MG63 (cell line): Measurements from ENCODE around the gene MYO5C. TPM values are rescaled to one million over a fixed set of nuclear protein-coding genes. Genes with fewer than 3 reads are reported as not detected.

Experiments
- DNase-seq: peaks from one replicate; pipeline ENCODE4 v3.0.0-alpha.2; 2020
- H3K27me3 ChIP-seq: fragments of 250-450 bp; sonication (Bioruptor Pico); 2 replicates; pipeline ENCODE4 v1.5.1; 2020; ENCODE audit warnings: mild to moderate bottlenecking, moderate library complexity
- H3K36me3 ChIP-seq: fragments of 250-450 bp; sonication (Bioruptor Pico); 2 replicates; pipeline ENCODE4 v1.5.1; 2020; ENCODE audit warnings: mild to moderate bottlenecking, moderate library complexity
- H3K4me3 ChIP-seq: fragments of 250-450 bp; sonication (Bioruptor Pico); 2 replicates; pipeline ENCODE4 v1.5.1; 2020; ENCODE audit warnings: mild to moderate bottlenecking, moderate library complexity
- H3K9me3 ChIP-seq: fragments of 250-450 bp; sonication (Bioruptor Pico); 2 replicates; pipeline ENCODE4 v1.5.1; 2020; ENCODE audit warnings: mild to moderate bottlenecking, moderate library complexity
- total RNA-seq: library from RNA; depleted of rRNA; stranded (reverse); fragments of >200 nt; shearing (Covaris generic); gene quantifications from 2 replicates; pipeline ENCODE4 v1.2.3, GENCODE V29; 2014; ENCODE audit warnings: low replicate concordance

The MYO5C gene
- total RNA-seq, 1 experiment from 2014 or later, result not detected

DNA sequence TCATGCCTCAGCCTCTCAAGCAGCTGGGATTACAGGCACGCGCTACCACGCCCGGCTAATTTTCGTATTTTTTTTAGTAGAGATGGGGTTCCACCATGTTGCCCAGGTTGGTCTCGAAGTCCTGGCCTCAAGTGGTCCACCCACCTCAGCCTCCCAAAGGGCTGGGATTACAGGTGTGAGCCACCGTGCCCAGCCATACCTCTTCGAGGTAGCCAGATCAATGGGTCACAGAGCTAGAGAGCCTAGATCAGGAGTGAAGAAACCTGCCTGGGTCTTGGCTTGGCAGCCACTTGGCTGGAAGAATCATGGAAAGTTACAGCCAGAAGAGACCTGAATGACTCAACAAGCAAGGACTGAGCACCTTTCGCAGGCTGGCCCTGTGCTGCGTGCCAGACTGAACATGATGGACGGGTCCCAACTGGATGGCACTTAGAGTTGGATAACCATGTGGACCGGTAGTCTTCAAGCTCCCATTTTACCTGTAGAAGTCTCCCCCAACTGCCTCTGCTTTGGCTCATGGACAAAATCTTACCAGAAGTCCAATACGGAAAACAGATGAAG is 134.1 kb downstream of the MYO5C start:
- no peaks in the 10 kb centered on the region for H3K36me3 ChIP-seq
- no peak for DNase-seq
- no peaks in the 10 kb centered on the region for H3K27me3 ChIP-seq
- H3K4me3 ChIP-seq, result no peak overlapping the region
- H3K9me3 ChIP-seq, result no peaks in the 10 kb centered on the region

DNA sequence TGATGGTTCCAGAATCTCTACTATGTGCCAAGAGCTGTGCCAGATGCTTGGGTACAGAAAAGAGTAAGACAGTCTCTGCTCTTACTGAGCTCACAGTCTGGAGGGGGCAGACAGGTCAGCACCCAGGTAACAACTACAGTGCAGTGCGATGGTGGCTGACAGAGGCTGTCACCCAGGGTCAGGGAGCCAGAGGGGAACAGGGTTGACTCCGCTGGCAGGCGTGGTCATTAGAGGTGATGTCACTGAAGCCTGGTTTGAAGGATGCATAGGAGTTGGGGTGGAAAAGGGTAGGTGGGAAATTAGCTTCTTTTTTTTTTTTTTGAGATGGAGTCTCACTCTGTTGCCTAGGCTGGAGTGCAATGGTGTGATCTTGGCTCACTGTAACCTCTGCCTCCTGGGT is 136.0 kb downstream of the MYO5C start:
- Histone ChIP-seq H3K4me3 (no peak overlapping the region), H3K36me3 (no peaks in the 10 kb centered on the region), H3K9me3 (no peaks in the 10 kb centered on the region), H3K27me3 (no peaks in the 10 kb centered on the region)
- no peak for DNase-seq

DNA sequence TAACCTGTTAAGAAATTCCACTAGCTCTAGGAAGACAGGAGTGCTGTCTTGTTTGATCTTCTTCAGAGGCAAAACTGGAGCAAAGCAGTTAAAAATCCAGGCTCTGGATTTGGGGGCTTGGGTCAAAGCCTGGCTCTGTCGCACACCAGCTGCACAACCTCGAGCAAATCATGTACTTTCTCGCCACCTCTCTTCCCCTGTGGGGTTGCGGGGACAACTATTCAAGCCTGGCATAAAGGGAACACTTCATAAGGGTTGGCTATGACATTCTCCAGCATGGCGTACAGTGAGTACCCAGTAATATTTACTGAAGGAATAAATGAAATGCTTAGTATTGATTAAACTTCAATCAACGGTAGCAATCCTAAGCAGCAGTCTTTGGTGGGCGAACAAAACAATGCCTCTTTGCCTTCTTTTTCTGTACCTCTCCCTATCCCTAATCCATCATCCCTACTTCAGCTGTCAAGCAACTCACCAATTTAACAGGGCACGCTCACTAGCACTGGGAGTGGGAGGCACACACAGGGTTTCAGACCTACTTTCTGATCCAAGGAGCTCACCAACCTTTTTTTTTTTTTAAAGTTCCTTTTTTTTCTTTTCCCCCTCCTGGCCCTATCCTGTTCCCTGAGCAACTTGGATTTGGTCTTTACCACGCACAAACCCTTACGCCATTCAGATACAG is 137.4 kb downstream of the MYO5C start:
- H3K4me3 ChIP-seq, result no peak overlapping the region
- no peaks in the 10 kb centered on the region for H3K36me3 ChIP-seq
- no peak for DNase-seq
- H3K9me3 ChIP-seq, result no peaks in the 10 kb centered on the region
- no peaks in the 10 kb centered on the region for H3K27me3 ChIP-seq

DNA sequence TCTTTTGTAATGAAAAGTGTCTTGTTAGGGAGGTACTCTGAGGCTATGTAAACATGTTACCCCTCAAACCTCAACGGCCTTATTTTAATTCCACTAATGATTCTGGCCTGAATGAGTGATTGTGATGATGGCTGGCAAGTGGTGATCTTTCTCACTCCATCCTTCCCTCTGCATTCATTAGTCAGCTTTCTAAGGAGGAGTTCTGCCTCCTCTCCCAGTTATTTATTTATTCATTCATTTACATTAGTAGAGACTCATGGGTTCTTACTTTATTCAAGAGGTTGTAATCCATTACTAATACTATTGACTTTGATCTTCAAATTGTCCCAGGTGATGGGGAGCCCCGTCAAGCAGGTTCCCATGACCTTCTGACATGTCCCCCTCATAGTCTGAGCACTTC is 139.7 kb downstream of the MYO5C start:
- no peak overlapping the region for H3K4me3 ChIP-seq
- H3K36me3 ChIP-seq, result no peaks in the 10 kb centered on the region
- H3K27me3 ChIP-seq, result no peaks in the 10 kb centered on the region
- DNase-seq, result no peak
- H3K9me3 ChIP-seq, result no peaks in the 10 kb centered on the region

DNA sequence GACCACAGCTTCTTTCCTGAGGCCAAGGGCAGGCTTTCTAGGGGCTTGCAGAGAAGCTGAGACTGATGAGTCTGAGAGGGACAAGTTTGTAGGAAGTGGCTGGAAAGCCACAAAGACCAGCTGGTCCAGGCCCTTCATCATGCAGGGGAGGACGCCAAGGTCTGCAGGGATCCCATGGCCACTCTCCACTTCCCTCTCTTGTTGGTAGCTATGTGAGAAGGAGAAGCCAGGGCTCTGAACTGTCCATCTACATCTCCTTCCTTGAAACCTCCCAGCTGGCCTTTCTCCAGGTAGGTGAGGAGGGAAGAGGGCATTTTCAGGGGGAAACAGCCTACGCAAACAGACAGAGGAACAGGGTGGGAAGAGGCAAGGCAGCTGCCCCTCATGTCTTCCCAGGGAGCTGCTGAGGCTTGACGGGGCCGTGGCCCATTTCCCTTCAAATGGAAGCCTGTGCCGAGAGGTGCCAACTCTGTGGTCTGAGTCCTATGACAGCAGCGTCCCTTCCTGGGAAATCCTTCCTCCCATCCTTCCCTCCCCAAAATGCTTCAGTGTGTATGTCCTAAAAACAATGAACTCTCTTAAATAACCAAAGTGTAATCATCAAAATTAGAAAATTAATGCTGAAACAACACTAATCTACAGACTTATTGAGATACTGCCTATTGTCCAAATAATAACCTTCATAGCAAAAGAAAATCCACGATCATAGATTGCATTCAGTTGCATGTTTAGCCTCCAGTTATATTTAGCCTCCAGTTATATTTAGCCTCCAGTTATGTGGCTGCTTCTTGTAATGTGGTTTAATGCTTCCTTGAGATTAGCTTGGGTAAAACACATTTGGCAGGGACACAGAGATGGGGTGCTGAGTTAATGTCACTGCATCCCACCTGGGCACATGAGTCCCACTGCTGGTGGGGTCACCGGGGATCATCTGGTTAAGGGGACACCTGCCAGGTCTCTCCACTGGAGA is 140.4 kb downstream of the MYO5C start:
- Histone ChIP-seq H3K9me3 (no peaks in the 10 kb centered on the region), H3K27me3 (no peaks in the 10 kb centered on the region), H3K4me3 (no peak overlapping the region), H3K36me3 (no peaks in the 10 kb centered on the region)
- no peak for DNase-seq

DNA sequence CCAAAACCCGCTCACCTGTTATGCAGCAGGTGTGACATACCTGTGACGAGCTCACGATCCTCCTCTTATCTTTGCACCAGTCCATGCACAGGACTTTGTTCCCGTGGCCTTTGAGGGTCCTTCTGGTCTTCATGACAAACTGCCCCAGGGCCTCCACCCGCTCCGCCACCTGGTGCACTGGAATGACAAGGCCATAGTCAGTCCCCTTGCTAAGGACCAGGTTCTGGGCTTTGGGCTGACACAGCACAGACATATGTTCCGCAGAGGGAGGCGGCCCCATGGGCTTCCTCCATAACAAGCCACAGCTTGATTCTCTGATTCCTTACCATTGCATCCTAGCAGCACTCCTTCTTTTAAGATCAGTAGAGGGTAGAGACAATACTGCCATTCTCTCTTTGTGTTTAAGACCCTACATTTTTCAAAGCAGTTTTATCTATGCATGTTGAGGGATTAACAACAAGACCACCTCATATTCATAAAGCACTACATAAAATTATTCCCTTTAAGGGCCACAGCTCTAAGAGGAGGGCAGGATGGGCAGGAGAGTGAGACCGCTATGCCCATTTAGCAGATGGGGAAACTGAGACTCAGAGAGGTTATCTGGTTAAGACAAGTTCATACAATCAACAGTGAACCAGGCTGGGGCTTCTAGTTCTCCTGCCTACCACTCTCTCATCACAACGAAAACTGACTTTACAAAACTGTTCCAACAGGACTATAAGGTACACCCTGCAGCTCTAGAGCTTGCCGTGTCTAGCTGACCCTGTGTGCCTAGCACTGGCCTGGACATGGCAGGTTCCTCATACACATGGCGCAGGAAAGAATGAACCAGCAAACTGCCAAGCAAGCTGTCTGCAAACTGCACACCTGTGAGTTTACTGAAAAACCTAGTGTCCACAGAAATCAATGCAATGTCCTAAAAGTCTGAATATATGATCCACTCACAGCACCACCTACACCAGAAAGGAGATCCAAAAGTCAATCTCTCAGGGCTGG is 141.4 kb downstream of the MYO5C start:
- H3K9me3 ChIP-seq, result no peaks in the 10 kb centered on the region
- H3K4me3 ChIP-seq, result no peak overlapping the region
- no peaks in the 10 kb centered on the region for H3K27me3 ChIP-seq
- no peaks in the 10 kb centered on the region for H3K36me3 ChIP-seq
- DNase-seq, result no peak

DNA sequence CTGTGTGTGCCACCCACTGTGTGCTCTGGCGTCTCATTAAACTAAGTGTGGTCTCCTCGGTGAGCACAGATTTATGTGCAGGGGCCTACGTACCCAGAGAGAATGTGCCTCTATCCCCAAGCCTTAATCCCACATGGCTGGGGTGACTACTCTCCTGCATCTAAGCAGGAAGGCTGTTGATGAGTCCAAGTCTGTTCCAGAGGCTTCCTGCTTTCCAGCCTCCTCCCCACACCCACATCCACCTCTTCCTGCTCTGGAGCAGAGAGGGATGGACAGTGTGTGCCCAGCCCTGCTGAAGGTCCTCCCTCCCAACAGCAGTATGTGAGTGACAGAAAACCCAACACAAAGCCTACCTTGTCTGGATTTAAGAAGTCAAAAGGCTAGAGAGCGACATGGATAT is 144.3 kb downstream of the MYO5C start:
- Histone ChIP-seq H3K4me3 (no peak overlapping the region), H3K27me3 (no peaks in the 10 kb centered on the region), H3K9me3 (no peaks in the 10 kb centered on the region), H3K36me3 (no peaks in the 10 kb centered on the region)
- DNase-seq, result no peak

DNA sequence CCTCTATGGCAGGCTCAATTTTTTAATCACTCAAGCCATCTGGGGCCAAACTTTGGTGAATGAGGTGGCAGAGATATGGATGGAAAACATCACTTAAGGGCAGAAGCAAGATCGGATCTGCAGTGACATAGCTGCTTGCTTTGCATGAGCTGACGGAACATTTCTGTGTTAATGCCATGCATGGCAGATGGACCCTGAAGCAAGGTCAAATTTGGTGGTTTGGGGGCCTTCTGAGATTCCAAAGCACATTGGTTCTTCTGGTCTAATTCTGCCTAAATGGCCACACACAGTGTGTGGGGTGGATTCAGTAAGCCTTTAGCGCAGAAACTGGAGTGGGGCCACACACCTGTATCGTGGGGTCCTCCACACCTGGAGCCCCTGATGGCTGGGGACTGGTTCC is 144.7 kb downstream of the MYO5C start:
- no peaks in the 10 kb centered on the region for H3K9me3 ChIP-seq
- DNase-seq, result no peak
- H3K27me3 ChIP-seq, result no peaks in the 10 kb centered on the region
- H3K36me3 ChIP-seq, result no peaks in the 10 kb centered on the region
- no peak overlapping the region for H3K4me3 ChIP-seq

DNA sequence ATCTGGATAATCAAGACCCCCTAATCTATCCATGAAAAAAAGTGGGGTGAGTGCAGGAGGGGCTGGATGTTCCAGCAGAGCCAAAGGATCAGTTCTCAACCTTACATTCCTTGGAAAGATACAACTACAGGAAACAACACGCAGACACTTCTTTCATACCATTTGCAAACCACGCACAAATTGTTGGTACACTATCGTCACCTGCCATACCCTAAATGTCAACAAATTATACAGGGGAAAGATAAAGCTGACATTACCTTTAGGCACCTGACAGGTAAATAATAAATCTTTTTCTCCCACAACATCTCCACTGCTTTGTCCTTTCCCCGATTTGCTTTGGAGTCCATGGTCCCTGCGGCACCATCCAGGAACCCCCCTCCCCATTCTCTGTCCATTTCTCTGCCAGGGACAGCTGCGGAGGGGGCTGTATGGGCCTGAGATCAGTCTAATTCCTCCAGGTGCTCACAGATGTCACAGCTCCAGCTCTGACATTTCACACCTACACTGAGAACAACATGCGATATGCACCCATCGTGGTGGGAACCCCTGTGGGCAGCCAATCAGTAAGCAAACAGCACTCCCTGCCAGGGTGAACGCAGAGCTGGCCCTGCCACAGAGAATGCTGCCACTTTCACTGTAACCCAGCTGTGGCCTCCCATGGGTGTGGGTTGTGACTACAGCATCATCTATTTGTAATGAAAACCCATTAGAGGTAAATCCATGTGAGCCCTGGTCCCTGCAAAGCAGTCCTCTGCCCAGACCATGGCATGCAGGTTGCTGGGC is 145.4 kb downstream of the MYO5C start:
- DNase-seq, result no peak
- no peaks in the 10 kb centered on the region for H3K9me3 ChIP-seq
- no peaks in the 10 kb centered on the region for H3K27me3 ChIP-seq
- no peaks in the 10 kb centered on the region for H3K36me3 ChIP-seq
- H3K4me3 ChIP-seq, result no peak overlapping the region

DNA sequence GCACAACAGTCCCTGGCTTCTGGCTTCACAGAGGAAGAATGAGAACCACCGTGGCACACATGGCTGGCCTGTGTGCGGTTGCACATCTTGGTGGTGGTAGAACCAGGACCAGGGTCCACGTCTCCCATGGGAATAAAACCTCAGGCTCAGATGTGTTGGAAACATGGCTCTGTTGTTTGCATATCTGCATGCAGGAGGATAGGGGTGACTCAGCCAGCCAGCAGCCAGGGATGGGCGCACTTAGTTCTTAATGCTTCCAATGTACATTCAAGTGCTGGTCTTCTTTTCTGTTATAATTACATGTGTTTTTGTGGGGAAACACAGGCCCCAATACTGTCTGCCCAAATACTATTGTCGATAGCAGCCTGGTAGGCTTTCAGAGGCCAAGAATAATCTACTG is 147.2 kb downstream of the MYO5C start:
- H3K4me3 ChIP-seq, result no peak overlapping the region
- no peak for DNase-seq
- H3K27me3 ChIP-seq, result no peaks in the 10 kb centered on the region
- 0 out of 2 replicates have a peak, but pooled peaks cover 1% of the 10 kb centered on the region for H3K9me3 ChIP-seq
- no peaks in the 10 kb centered on the region for H3K36me3 ChIP-seq

DNA sequence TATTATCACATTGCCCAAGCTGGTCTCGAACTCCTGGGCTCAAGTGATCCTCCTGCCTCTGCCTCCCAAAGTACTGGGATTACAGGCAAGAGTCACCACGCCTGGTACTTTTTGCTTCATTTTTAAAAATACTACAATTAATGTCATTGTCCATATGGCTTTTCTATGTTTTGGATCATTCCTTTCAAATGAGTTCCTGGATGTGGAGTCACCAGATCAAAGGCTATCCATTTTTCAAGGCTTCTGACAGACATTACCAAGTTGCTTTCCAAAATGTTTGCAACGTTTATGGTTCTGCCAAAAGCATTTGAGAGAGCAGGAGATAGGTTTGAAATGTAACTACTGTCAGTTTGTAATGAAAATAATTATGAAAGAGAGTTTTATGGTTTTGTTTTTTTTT is 148.8 kb downstream of the MYO5C start:
- DNase-seq, result no peak
- Histone ChIP-seq H3K9me3 (0 out of 2 replicates have a peak, but pooled peaks cover 1% of the 10 kb centered on the region), H3K36me3 (no peaks in the 10 kb centered on the region)

DNA sequence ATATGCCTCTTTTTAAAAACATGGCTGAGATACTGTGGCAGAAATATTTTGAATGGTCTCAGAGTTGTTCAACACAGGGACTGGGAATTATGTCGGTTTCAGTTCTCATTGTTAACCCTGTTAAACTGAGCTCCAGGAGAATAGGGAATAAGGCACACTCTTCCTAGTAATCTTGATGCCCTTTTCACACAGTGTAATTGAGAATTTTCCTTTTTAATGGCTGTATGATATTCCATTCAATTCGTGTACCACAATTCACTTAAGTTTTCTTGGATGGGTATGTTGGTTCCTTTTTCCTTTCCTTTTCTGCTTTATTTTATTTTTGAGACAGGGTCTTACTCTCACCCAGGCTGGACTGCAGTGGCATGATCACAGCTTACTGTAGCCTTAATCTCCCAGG is 149.3 kb downstream of the MYO5C start:
- Histone ChIP-seq H3K4me3 (no peak overlapping the region), H3K27me3 (no peaks in the 10 kb centered on the region), H3K9me3 (0 out of 2 replicates have a peak, but pooled peaks cover 1% of the 10 kb centered on the region), H3K36me3 (no peaks in the 10 kb centered on the region)
- no peak for DNase-seq

More for the DNA sequence above, 148.8 kb downstream of the MYO5C start:
- no peak overlapping the region for H3K4me3 ChIP-seq
- H3K27me3 ChIP-seq, result no peaks in the 10 kb centered on the region

DNA sequence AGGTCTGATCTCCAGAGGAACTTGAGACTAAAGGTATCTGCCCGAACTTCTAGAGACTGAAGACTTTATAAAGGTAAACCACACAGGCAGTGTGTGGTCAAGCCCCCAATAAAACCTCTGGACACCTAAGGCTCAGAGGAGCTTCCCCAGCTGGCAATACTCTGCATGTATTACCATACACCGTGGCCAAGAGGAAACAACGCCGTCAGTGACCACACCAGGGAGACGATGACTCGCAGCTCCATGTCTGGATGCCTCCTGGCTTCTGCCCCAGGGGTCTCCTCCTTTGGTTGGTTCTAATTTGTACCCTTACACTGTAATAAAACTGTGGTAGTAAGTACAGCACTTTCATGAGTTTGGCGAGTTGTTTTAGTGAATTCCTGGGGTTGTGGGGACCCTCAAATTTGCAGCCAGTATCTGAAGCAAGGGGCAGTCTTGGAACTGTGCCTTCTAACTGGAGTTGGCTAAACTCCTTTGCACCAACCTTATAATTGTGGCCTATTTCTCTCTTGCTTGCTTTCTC is 150.9 kb downstream of the MYO5C start:
- DNase-seq, result peak; percentile 59
- Histone ChIP-seq H3K9me3 (0 out of 2 replicates have a peak, but pooled peaks cover 1% of the 10 kb centered on the region), H3K36me3 (no peaks in the 10 kb centered on the region), H3K4me3 (no peak overlapping the region), H3K27me3 (no peaks in the 10 kb centered on the region)

DNA sequence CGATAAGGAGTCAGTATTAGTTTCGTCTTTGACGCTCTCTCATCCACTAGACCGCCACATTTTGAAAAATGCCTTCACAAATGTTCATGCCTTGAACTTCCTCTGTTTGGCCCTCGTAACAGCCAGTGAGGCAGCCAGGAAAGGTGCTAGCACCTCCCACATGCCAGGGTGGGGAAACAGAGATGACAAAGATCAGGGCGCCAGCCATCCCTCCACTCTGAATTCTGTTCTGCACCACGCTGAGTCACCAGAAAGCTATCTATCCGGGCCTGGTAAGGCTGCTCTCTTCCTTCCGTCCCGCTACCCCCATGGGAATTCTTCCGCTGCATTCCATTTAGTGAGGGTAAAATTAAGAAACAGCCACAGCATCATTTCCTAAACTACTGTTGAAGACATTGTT is 151.7 kb downstream of the MYO5C start:
- DNase-seq, result peak; percentile 40
- Histone ChIP-seq H3K9me3 (0 out of 2 replicates have a peak, but pooled peaks cover 1% of the 10 kb centered on the region), H3K36me3 (no peaks in the 10 kb centered on the region), H3K27me3 (no peaks in the 10 kb centered on the region), H3K4me3 (no peak overlapping the region)
